Esophagus mucosa (tissue), 1 donor: Measurements from ENCODE around the gene SLC16A7. TPM values are rescaled to one million over a fixed set of nuclear protein-coding genes. Genes with fewer than 3 reads are reported as not detected.
A peak's percentile ranks its signal among the peaks of the same experiment; 100 is the strongest.

Experiments
- ATAC-seq: fragments of 200-7000 bp; cut with Tn5 transposase; one replicate; pipeline ENCODE4 v1.9.1; 2020
- total RNA-seq: library from RNA; stranded (reverse); gene quantifications from one replicate; pipeline ENCODE4 v1.2.4, GENCODE V29; 2023
- donor health status: DM: yes; HTN: yes; CAD: no.

SLC16A7 gene
- total RNA-seq, 1 donor from 2014 or later = 52.4 TPM

GRCh38 chr12:59672273-59672672, 76.4 kb downstream of the SLC16A7 start:
- no peak for ATAC-seq

GRCh38 chr12:59675461-59675860, 79.6 kb downstream of the SLC16A7 start:
- no peak for ATAC-seq

- peak; percentile 93 for ATAC-seq
Observed at GRCh38 chr12:59677857-59678256, 82.0 kb downstream of the SLC16A7 start.

GRCh38 chr12:59678759-59679411, 83.1 kb downstream of the SLC16A7 start:
- ATAC-seq = no peak

GRCh38 chr12:59689776-59690175, 93.9 kb downstream of the SLC16A7 start:
- ATAC-seq = no peak

- peak; percentile 75 for ATAC-seq
Observed at GRCh38 chr12:59695379-59695778, 99.5 kb downstream of the SLC16A7 start.

- peak; percentile 85 for ATAC-seq
Observed at GRCh38 chr12:59698600-59698999, 102.8 kb downstream of the SLC16A7 start.

- ATAC-seq = peak; percentile 34
Observed at GRCh38 chr12:59699421-59700152, 103.8 kb downstream of the SLC16A7 start.

GRCh38 chr12:59700153-59700450, 104.3 kb downstream of the SLC16A7 start:
- no peak for ATAC-seq

- peak; percentile 42 for ATAC-seq
Observed at GRCh38 chr12:59708064-59708463, 112.2 kb downstream of the SLC16A7 start.

GRCh38 chr12:59708484-59708883, 112.7 kb downstream of the SLC16A7 start:
- ATAC-seq = peak; percentile 84

- no peak for ATAC-seq
Observed at GRCh38 chr12:59710004-59710628, 114.3 kb downstream of the SLC16A7 start.

GRCh38 chr12:59710964-59711363, 115.1 kb downstream of the SLC16A7 start:
- no peak for ATAC-seq

GRCh38 chr12:59715434-59715833, 119.6 kb downstream of the SLC16A7 start:
- ATAC-seq = no peak

GRCh38 chr12:59716043-59716442, 120.2 kb downstream of the SLC16A7 start:
- no peak for ATAC-seq

- ATAC-seq = no peak
Observed at GRCh38 chr12:59717436-59717835, 121.6 kb downstream of the SLC16A7 start.

GRCh38 chr12:59719701-59720100, 123.9 kb downstream of the SLC16A7 start:
- ATAC-seq = no peak

GRCh38 chr12:59723520-59723919, 127.7 kb downstream of the SLC16A7 start:
- no peak for ATAC-seq

GRCh38 chr12:59724011-59724695, 128.3 kb downstream of the SLC16A7 start:
- peak; percentile 88 for ATAC-seq

- ATAC-seq = no peak
Observed at GRCh38 chr12:59733200-59733599, 137.4 kb downstream of the SLC16A7 start.

GRCh38 chr12:59734371-59734770, 138.5 kb downstream of the SLC16A7 start:
- ATAC-seq = no peak

GRCh38 chr12:59735231-59735630, 139.4 kb downstream of the SLC16A7 start:
- no peak for ATAC-seq

GRCh38 chr12:59736359-59736758, 140.5 kb downstream of the SLC16A7 start:
- ATAC-seq = no peak
